Fibroblast of the conjunctiva (primary cell): ENCODE data around the gene RFESD.
A peak's percentile ranks its signal among the peaks of the same experiment; 100 is the strongest.

ENCODE experiments used
- DNase-seq: peaks from one replicate; pipeline ENCODE4 v3.0.0-alpha.2; 2010; ENCODE audit warnings: low read depth

RFESD gene

GRCh38 chr5:95646569-95647431 lies at the start of gene RFESD:
RFESD (plus strand) TSS chr5:95646777; CDS start chr5:95652272, 5,495 bp downstream.
- DNase-seq = peak; percentile 95

GRCh38 chr5:95599252-95599651 lies 47.3 kb upstream of the RFESD start:
- DNase-seq = no peak

- no peak for DNase-seq
These were observed 46.0 kb upstream of the RFESD start for GRCh38 chr5:95600557-95600956.

- no peak for DNase-seq
These were observed 40.8 kb upstream of the RFESD start for GRCh38 chr5:95605786-95606185.

- no peak for DNase-seq
These were observed 40.2 kb upstream of the RFESD start for GRCh38 chr5:95606419-95606818.

GRCh38 chr5:95609711-95610110 lies 36.9 kb upstream of the RFESD start:
- no peak for DNase-seq

GRCh38 chr5:95610546-95610945 lies 36.0 kb upstream of the RFESD start:
- DNase-seq = no peak

GRCh38 chr5:95611396-95611795 lies 35.2 kb upstream of the RFESD start:
- no peak for DNase-seq

GRCh38 chr5:95613514-95613913 lies 33.1 kb upstream of the RFESD start:
- DNase-seq = no peak

GRCh38 chr5:95615164-95615467 lies 31.5 kb upstream of the RFESD start:
- no peak for DNase-seq

- DNase-seq = no peak
These were observed 29.5 kb upstream of the RFESD start for GRCh38 chr5:95617057-95617456.

GRCh38 chr5:95619096-95619495 lies 27.5 kb upstream of the RFESD start:
- no peak for DNase-seq

- no peak for DNase-seq
These were observed 27.0 kb upstream of the RFESD start for GRCh38 chr5:95619514-95620029.

- DNase-seq = no peak
These were observed 26.3 kb upstream of the RFESD start, which contains the start of gene GPR150 for GRCh38 chr5:95620030-95620869. GPR150 (plus strand) TSS chr5:95620087; CDS start chr5:95620276, 189 bp downstream.

GRCh38 chr5:95620870-95621838 lies 25.4 kb upstream of the RFESD start:
- no peak for DNase-seq

GRCh38 chr5:95621839-95622629 lies 24.5 kb upstream of the RFESD start:
- DNase-seq = no peak

- DNase-seq = no peak
These were observed 22.9 kb upstream of the RFESD start for GRCh38 chr5:95623706-95624105.

- no peak for DNase-seq
These were observed 22.2 kb upstream of the RFESD start for GRCh38 chr5:95624368-95624767.

GRCh38 chr5:95626701-95627100 lies 19.9 kb upstream of the RFESD start:
- no peak for DNase-seq

GRCh38 chr5:95627971-95628810 lies 18.4 kb upstream of the RFESD start:
- DNase-seq = no peak
